ENCODE results near the gene IL17RE.

IL17RE gene

DNA sequence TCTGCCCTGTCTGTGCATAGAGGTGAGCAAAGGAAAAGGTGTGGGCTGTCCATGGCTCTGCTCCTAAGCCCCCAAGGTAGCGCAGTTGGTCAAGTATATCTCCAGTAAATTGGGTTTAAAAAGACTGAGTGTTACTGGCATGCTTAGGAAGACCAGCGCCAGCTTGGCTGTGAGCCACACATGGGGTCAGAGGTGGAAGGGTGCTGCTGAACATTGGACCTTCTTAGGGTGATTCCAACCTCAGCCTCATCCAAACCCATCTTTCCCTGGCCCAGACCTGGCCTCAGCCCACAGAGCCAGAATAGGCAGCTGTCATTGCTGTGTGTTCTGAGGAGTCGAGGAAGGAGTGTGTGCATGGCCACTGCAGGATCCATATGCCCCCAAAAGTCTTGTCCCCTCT lies 5.6 kb downstream of the IL17RE start:
- DNase-seq, result no peak

GRCh38 chr3:9909221-9910013 lies 6.8 kb downstream of the IL17RE start:
- no peak for DNase-seq

- DNase-seq, result no peak
These were observed 9.2 kb downstream of the IL17RE start for GRCh38 chr3:9911863-9912262.

DNA sequence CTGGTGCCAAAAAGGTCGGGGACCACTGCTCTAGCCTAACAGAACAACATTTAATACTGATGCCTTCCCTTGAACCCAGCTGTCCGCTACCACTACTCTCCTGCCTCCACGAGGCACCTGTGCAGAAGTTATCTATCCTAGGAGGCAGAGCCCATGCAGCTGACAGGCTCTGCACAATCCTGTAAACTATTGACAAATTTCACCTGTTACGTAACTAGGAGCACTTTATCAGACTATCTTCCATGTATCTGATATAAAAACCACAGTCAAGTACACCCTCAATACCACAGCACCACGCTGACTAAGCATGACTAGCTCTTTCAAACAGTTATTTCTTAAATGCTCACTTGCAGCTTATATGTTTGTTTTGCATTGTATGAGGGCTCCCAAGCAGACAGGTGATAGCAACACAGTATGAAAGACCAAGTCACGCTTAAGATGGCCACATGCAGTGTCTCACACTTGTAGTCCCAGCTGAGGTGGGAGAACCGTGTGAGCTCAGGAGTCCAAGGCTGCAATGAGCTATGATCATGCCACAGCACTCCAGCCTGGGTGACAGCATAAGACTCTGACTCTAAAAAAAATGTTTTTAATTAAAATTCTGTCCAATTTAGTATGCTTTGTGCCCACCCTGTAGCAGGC lies 9.8 kb downstream of the IL17RE start:
- DNase-seq, result no peak

GRCh38 chr3:9913601-9914000 lies 11.0 kb downstream of the IL17RE start:
- peak; percentile 60 for DNase-seq

DNA sequence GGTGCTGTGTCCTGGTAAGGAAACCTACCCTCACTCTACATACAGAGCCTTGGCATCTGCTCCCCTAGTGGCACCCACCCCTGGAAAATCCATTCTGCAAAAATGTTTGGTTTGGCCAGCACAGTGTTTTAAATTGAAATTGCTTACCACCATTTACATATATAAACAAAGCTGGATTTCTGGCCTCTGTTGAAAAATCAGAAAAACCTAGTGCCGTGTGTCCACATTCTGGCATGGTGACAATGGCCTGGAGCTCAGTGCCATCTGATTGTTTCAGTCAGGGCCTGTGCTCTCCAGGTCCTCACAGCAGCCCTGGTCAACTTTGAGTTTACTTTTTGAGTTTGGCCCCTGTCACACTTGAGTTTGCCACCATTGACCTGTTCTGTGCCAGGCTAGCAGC lies 11.4 kb downstream of the IL17RE start:
- no peak for DNase-seq

DNA sequence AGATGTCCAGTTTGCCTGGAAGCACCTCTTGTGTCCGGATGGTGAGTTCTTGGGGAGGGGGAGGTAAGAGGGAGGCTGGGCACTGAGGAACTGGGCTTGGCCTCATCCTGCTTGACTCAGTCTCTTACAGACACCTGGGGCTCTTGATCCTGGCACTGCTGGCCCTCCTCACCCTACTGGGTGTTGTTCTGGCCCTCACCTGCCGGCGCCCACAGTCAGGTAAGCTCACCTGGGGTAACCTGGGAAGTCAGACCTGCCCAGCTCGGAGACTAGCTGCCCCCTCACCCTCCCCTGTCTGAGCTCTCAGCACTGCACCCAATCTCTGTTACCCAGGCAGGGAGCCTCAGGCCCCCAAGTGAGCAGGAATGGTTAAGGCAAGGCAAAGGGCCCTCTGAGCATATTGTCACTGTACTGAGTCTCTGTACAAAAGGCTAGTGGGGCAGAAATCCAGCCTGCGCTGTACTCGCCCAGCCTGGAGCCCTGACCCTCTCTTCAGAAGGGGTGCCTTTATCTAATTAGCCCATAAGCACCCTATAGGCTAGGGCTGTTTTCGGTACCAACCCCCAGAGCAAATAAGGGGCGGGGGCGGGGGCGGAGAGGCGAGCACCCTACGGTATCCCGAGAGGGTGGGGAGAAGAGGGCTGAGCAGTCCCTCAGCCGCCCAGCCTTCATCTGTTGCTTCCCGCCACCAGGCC lies 12.1 kb downstream of the IL17RE start:
- no peak for DNase-seq

- peak; percentile 53 for DNase-seq
These were observed 12.8 kb downstream of the IL17RE start for GRCh38 chr3:9915254-9916141.

GRCh38 chr3:9916346-9916733 lies 13.7 kb downstream of the IL17RE start:
- DNase-seq, result no peak

DNA sequence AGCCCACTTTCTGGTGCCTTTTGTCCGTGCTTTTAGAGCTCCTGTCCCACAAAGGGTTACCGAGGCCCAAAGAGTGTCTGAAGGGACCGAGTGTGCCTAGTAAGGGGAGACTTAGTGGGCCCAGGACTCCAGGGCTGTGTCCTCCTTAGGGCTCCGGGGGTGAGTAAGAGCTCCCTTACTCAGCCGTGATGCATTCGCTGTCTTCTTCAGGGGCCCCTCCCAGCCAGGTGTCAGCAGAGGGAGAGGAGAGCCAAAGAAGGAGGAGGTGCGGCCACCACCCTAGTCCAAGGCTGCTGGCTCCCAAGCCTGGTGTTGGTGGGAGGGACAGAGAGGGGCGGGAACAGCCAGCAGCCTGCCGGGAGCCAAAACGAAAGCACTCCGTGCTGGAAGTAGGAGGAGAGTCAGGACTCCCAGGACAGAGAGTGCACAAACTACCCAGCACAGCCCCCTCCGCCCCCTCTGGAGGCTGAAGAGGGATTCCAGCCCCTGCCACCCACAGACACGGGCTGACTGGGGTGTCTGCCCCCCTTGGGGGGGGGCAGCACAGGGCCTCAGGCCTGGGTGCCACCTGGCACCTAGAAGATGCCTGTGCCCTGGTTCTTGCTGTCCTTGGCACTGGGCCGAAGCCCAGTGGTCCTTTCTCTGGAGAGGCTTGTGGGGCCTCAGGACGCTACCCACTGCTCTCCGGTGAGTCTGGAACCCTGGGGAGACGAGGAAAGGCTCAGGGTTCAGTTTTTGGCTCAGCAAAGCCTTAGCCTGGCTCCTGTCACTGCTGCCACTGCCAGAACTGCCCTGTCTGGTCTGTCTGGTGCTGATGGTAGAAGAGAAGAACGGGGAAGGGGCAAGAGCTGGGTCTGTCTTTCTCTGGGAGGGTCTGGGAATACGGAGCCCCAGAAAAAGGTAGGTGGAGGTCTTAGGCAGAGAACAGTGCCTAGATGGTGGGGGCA lies 14.4 kb downstream of the IL17RE start, which contains the start of gene IL17RC:
Gene IL17RC (plus strand): TSS at position 365 of the 947 bp plus-strand sequence. CDS start 218 bp downstream, at position 583.
- peak; percentile 95 for DNase-seq

DNA sequence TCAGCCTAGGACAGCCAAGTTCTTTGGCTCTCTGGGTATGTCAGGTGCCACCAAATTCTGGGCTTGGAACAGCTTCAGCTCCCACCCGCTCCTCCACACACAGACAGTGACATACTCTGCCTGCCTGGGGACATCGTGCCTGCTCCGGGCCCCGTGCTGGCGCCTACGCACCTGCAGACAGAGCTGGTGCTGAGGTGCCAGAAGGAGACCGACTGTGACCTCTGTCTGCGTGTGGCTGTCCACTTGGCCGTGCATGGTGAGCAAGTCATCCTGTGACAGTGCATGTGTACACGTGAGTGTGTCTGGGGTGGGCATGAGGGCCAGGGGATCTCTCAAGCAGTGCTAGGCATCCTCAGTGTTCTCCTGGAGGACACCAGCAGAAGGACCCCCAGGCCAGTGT lies 15.2 kb downstream of the IL17RE start:
- DNase-seq, result no peak

- no peak for DNase-seq
These were observed 15.8 kb downstream of the IL17RE start for GRCh38 chr3:9918261-9919038.

DNA sequence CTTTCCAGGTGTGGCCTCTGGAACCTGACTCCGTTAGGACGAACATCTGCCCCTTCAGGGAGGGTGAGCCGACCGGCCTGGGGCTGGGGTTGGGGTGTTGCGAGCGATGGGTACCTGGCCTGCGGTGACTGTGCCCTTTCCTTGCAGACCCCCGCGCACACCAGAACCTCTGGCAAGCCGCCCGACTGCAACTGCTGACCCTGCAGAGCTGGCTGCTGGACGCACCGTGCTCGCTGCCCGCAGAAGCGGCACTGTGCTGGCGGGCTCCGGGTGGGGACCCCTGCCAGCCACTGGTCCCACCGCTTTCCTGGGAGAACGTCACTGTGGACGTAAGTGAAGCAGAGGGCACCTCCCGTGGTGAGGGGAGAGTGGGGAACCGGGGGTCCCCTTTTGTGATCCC lies 25.5 kb downstream of the IL17RE start:
- no peak for DNase-seq

- DNase-seq, result no peak
These were observed 28.3 kb downstream of the IL17RE start for GRCh38 chr3:9930804-9931418.

- DNase-seq, result no peak
These were observed 29.8 kb downstream of the IL17RE start for GRCh38 chr3:9932535-9932842.

DNA sequence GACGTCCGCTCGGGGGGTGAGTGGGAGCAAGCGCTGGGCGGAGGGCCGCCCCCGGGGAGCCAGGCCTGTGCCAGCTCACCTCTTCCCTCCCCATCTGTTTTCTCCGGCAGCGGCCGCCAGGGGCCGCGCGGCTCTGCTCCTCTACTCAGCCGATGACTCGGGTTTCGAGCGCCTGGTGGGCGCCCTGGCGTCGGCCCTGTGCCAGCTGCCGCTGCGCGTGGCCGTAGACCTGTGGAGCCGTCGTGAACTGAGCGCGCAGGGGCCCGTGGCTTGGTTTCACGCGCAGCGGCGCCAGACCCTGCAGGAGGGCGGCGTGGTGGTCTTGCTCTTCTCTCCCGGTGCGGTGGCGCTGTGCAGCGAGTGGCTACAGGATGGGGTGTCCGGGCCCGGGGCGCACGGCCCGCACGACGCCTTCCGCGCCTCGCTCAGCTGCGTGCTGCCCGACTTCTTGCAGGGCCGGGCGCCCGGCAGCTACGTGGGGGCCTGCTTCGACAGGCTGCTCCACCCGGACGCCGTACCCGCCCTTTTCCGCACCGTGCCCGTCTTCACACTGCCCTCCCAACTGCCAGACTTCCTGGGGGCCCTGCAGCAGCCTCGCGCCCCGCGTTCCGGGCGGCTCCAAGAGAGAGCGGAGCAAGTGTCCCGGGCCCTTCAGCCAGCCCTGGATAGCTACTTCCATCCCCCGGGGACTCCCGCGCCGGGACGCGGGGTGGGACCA lies 30.4 kb downstream of the IL17RE start:
- DNase-seq, result peak; percentile 67

DNA sequence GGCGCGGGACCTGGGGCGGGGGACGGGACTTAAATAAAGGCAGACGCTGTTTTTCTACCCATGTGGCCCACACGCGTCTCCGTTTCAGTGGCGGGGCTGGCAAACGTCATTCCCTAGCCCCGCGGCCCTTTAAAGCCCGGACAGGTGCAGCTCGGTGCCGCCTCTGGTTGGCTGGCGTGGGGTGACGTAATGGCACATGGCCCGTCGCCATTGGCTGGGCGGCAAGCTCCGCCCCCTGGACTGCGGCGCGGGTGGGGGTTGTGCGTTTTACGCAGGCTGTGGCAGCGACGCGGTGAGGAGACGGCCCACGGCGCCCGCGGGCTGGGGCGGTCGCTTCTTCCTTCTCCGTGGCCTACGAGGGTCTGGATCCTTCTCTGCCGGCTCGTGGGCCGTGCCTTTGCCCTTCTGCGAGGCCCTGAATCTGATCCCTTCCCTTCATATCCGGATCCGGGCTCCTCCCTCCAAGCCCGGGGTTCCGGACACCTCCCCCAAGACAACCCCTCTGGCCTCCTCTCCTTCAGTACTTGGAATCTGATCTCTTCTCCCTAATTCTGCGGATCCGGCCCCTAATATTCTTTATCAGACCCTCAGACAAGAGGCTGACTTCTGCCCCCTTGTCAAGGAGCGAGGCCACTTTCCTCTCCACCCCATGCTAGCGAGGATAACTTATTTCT lies 31.1 kb downstream of the IL17RE start, which contains the start of gene CRELD1:
Gene CRELD1 (plus strand): TSS at position 274 of the 674 bp plus-strand sequence. CDS start 605 bp downstream, outside the sequence.
- DNase-seq, result peak; percentile 93

GRCh38 chr3:9934235-9934621 lies 31.6 kb downstream of the IL17RE start:
- no peak for DNase-seq

DNA sequence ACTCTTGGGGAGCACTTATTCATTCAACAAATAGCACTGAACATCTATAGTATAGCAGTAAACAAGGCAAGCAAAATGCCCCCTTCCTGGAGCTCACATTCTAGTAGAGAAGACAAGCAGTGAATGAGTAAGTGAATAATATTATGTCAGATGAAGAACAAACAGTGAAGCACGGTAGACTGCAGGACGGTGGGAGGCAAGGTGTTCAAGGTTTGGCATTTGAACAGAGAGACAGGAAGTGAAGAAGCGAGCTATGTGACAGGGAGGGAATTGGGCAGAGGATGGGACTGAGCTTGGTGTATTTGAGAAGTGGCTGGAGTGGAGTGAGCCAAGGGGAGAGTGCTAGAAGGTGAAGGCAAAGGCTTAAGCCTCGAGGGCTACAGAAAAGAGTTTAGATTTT lies 32.3 kb downstream of the IL17RE start:
- no peak for DNase-seq

Measured in NCI-H2029 (cell line).